HL-60/S4 treated with retinoic acid at 250 ng/mL for 4 days and 3 days (cell line): ENCODE results near the gene GPR176.

Experiments
- in situ Hi-C: fragments of 300-500 bp; cut with MboI; formaldehyde crosslinking; loops from 2 replicates; pipeline ENCODE4 v1.7.0; 2022; ENCODE audit warnings: low sequenced_read_pairs

Gene GPR176

DNA sequence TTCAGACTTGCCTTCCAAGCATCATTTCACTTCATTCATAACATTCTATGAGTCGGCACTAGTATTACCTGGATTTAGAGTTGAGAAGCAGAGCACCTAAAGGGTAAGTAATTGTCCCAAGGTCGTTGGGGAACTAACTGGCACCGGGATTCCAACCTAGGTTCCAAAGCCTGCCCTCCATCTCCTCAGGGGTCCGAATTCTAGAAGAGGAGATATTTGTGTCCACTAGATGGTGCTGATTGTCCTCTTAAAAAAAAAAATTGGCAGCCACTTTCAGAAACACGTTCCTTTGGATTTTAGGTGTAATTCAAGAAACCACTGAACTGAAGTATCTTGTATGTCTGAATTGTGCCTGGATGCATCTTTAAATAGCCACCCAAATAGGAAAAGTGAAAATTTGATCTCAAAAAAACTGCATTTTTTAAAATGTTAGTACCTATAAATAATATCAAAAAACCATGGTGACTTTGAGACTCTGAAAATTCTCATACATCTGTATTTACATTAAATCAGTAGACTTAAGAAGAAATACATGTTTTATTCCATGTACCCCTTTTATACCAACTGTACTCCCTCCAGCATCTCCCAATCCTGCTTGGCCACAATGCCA is 133.5 kb downstream of the GPR176 start:
- in situ Hi-C loops: loop anchor here (25.0 kb wide), 1 partner anchor 226 kb away; no protein-coding TSS in a partner anchor

DNA sequence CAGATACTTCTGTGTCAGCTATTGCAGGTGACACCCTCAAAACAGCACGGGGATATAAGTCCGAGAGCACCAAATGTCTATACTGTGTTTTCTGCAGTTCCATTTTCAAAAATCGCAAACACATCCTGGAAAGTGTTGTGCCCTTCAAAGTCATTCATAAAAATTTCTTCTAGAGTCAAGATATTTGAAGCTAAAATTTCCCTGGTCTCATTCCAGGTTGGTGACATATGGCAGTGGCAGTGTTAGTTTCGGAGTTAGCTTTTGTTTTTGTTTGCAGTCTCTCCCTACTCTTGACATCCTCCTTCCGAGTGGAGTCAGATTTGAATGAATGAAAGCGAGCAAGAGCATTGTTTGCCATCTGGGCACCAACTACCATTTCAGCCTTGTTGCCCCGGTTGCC is 134.2 kb downstream of the GPR176 start:
- in situ Hi-C loops: loop anchor here (25.0 kb wide), 1 partner anchor 226 kb away; no protein-coding TSS in a partner anchor

DNA sequence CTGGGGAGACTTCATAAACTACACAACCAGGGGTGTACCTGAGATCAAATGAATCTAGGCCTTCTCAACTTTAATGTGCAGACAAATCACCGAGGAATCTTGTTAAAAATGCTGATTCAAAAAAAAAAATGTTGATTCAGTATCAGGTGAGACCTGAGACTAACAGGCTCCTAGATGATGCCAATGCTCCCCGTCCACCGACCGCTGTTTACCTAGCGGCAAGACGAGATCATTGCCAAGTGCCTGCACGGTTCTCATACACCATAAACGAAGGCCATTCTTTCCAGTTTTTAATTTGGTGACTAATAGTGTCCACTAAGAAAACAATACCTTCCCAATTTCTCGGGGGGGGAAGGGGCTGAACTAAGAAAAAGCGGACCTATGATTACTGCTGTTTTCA is 134.9 kb downstream of the GPR176 start:
- in situ Hi-C loops: loop anchor here (25.0 kb wide), 1 partner anchor 227 kb away; no protein-coding TSS in a partner anchor

DNA sequence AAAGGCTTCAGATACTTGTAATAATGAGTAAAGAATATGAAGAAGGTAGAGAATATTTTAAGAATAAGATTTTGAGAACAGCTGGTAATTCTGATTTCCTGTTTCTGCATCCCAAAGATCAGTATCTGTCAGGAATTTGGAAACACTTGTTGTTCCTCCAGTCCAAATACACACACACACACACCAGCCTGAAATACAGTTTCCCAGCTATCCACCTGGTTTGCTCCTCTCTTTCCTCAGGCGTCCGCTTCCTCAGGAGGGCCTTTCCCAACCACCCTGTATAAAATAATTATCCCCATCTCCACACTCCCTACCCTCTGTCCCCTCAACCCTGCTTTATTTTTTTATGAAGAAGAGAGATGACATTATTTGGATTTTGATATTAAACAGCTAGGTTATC is 135.4 kb downstream of the GPR176 start:
- in situ Hi-C loops: loop anchor here (25.0 kb wide), 1 partner anchor 228 kb away; no protein-coding TSS in a partner anchor

DNA sequence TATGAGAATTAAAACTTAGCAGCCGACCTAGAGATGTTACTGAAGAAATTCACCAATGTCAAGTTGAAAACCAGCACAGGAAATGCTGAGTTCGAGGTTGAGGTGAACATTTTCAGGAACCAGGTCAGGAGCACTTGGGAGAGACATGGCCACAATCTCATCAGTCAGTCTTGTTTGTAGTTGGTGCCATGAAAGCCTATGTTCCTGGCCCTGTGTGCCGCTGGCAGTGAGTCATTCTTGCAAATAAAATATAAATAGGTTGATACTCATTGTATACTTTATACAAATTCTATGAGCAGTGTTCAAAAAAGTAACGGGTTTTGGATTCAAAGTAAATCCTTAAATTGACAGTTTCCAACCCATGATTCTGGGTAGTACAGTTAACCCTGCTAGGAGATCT is 135.9 kb downstream of the GPR176 start:
- in situ Hi-C loops: loop anchor here (25.0 kb wide), 1 partner anchor 228 kb away; no protein-coding TSS in a partner anchor

DNA sequence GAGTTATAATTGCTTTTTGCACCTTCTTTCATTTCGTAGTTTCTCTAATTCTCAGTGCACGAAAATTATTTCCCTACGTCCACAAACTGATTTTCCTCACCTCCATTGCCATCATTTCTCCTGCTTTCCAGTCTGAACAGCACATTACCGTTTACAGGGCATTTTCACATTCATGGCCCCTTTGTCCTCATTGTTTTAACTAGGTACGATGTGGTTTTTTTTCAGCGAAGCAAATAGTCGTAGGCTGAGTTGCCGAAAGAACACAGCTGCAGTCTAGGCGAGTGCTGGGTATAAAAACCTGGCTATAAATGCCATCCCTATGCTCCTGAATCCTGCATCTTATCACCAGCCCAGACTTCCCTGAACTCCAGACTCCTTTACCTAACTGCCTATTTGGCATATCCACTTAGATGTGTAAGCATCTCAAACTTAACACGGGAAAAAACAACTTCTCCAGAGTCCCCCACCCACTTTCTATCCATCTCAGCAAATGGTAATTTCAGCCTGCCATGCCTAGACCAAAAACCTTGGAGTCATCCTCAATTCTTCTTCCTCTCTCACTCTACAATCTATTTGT is 136.7 kb downstream of the GPR176 start:
- in situ Hi-C loops: loop anchor here (25.0 kb wide), 1 partner anchor 229 kb away; no protein-coding TSS in a partner anchor

DNA sequence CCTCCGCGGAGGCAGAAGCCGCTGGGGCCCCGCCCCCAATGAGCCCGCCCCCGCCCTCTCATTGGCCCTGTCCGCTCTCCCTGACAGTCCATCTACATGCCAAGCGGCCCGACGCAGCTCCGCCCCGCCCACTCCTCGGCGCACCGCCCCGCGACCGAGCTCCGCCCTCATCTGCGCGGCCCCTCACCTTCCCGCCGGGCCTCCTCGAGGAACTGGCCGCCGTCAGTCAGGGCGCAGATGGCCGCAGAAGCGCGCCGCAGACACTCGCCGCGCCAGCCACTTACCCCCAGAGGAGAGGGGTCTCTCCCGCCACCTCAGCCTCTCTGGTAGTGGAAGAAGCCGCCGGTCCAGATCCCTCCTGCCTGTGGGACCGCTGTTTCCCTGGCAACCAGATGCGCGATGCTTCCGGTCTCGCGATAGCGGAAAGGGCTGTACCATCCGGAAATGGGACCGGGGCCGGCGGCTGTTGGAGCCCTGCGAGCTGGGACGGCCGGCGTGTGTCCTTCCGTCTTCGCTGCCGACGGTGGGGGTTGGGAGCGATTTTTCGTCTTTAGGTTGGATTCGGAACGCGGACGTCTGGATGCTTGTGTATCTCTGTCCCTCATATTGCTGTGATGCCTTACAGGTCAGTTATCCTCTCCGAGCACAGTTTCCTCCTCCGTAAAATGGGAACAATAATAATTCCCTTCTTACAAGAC is 137.5 kb downstream of the GPR176 start, which contains the start of gene FSIP1:
Gene FSIP1, minus strand, starts transcription at position 401 of the 698 bp plus-strand sequence. CDS start 6,317 bp downstream, outside the sequence.
- in situ Hi-C loops: loop anchor here (25.0 kb wide), 1 partner anchor 230 kb away; no protein-coding TSS in a partner anchor

DNA sequence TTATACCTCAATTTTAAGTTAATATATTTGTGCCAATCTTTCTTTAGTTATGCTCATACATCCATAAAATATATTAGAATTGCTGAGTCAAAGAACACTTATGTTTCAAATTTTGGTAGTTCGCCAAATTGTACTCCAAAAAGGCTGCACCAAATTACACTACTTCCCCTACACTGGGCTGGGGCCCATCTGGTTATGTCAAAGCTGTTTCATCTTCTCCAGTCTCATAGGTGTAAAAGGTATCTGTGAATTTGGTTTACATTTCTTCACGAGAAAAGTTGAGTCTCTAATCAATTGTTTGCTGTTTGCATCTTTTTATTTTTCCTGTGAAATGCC is 138.1 kb downstream of the GPR176 start:
- in situ Hi-C loops: loop anchor here (25.0 kb wide), 1 partner anchor 230 kb away; no protein-coding TSS in a partner anchor

DNA sequence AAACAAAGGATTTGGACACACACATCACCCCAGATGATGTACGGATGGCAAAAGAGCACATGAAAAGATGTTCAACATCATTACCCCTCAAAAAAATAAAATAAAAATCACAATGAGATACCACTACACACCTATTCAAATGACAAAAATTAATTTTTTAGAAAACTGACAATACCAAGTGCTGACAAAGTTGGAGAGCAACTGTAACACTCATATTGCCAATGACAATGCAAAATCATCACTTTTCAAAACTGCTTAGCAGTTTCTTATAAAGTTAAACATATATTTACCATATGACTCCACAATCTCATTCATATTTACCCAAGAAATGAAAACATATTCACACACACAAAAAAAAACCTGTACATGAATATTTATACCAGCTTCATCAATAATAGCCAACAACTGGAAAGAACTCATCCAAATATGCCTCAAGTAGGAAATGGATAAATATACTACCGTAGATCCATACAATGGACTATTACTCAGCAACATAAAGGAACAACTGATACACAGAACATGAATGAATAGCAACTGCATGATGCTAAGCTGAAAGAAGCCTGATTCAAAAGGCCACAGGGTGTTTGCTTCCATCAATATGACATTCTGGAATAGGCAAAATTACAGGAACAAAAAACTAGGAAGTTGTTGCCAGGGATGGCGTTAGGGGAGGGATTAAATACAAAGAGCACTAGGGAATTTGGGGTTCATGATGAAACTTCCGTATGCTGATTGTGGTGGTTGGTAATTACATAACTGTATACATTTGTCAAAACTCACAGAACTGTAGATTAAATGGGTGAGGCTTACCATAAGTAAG is 138.7 kb downstream of the GPR176 start:
- in situ Hi-C loops: loop anchor here (25.0 kb wide), 1 partner anchor 231 kb away; no protein-coding TSS in a partner anchor

DNA sequence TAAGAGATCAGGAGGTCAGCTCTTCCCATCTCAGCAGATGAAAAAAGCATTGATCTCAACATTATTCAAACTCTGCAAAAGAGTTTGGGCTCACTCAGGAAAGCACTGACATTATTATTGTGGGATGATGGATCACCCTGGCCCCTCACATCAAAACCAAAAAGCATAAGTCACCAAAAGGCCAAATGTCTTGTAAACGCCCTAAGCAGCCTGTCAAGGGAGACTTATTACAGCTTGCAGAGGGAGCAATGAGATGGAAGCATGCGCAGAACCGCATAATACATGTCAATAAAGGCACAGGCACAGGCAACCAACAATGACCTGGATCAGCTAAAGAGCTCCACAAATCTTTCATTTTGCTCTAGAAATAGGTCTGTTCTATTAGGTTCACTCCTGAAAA is 142.0 kb downstream of the GPR176 start:
- in situ Hi-C loops: loop anchor here (25.0 kb wide), 1 partner anchor 234 kb away; no protein-coding TSS in a partner anchor

DNA sequence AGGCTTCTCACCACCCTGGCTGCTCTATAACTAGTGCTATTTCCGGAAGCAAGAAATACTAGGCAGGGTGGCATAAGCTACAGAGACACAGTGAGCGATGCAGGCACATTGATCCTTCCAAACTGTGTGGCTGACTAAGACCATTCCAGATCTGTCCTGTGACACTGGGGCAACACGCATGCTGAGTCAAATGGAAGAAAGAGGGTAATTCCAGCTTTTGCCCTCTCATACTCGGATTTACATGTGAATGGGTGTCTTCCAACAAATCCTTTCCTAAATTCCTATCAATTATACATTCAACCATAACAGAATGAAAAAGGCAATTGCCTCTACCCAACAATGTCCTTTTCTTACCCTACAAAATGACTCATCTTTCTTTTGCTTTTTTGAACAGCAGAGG is 142.6 kb downstream of the GPR176 start:
- in situ Hi-C loops: loop anchor here (25.0 kb wide), 1 partner anchor 235 kb away; no protein-coding TSS in a partner anchor

DNA sequence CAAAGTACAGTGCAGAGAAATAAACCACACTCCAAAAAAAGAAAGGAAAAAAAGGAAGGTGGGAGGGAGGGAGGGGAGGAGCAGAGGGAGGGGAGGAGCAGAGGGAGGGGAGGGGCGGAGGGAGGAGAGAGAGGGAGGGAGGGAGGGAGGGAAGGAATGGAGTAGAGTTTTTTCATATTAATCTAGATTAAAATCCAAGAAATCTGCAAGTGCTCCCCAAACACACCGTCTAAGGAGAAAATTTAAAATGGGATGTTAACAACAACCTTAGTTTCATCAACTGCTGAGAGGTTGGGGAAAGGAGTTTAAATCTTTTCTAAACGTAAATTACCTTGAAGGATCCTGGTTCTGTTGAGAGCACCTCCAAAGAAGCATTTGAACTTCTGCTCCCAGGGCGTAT is 144.0 kb downstream of the GPR176 start:
- in situ Hi-C loops: loop anchor here (25.0 kb wide), 1 partner anchor 236 kb away; no protein-coding TSS in a partner anchor

DNA sequence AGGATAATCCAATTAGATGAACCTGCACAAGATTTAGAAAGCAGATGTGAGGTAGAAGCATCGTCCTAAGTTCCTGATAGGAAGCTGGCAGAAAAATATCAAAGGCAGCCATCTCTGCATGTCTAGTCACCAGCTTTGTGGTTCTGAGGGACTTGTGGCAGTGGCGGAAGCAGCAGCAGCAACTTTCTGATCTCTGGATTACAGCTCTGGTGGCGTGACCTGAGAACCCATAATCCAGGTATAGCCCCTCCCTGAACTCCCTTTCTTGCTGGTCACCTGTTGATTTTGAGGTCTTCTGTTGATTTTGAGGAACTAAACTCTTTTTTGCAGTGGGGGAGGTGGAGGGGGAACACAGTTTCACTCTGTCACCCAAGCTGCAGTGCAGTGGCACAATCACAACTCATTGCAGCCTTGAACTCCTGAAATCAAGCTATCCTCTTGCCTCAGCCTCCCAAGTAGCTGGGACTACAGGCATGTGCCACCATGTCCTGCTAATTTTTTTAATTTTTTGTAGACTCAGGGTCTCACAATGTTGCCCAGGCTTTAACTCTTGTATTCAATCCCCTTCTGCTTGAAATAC is 145.3 kb downstream of the GPR176 start:
- in situ Hi-C loops: loop anchor here (25.0 kb wide), 1 partner anchor 238 kb away; no protein-coding TSS in a partner anchor

DNA sequence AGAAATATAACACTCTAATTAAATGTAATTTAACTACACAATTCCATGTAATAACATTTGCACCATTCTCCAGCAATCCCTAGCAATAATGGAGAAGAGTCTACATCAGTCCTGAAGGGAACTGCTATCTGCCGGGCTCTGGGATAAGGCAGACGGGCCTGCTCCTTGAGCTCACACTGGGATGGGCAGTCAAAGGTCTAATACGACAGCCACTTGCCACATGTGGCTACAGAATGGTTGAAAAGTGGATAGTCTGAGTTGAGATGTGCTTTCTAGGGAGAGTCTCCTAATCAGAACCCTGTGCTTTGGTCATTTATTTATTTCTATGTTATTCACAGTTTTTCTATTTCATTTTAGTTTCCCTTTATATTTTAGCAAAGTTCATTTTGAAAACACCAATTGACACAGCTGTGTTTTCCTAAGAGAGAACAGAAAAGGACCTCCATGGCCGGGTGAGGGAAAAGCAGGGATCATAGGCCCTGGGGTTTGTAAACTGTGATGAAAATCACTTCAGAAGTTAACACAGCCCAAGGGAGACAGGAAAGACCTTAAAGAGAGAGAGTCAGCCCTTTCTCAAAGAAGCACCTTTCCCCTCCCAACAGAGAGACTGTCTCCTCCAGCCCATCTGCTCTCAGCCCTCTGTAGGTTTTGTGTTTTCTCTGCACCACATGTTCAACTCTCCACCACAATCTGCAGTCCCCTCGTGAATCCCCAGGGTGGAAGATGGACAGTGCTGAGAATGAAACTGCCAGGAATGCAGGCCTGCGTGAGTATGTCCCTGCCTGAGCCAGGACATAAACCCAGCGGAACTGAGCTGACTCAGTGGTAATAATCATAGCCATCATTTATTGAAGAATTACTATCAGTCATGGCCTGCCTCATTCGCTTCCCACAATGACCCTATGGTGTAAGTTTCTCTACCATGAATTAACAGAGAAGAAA is 149.0 kb downstream of the GPR176 start:
- in situ Hi-C loops: no loop called here

DNA sequence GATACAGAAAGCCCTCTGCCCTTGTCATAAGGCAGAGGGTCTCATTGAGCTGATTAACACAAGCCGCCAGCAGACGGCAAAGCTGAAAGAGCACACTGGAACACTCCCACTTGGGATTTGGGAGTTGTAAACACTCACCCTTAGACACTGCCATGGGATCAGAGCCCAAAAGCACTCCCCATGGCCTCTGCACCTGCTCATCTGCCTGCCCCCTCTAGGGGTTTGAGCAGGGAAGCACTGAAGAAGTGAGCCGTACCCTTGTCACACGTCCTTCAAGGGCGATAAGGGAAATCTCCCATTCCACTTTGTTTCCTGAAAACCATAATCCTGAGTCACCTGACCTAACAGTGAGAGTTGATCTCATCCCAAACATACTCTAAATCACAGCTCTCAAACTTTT is 152.1 kb downstream of the GPR176 start:
- in situ Hi-C loops: no loop called here

DNA sequence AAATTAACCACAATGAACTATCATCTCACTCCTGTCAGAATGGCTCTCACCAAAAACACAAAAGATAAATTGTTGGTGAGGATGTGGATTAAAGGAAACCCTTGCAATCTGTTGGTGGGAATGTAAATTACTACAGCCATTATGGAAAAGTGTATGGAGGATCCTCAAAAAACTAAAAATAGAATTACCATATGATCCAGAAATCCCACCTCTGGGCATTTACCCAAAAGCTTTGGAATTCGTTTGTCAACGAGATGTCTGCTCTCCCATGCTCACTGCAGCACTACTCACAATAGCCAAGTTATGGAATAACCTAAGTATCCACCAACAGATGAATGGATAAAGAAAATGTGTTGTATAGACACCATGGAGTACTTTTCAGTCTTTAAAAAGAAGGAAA is 159.1 kb downstream of the GPR176 start:
- in situ Hi-C loops: no loop called here

DNA sequence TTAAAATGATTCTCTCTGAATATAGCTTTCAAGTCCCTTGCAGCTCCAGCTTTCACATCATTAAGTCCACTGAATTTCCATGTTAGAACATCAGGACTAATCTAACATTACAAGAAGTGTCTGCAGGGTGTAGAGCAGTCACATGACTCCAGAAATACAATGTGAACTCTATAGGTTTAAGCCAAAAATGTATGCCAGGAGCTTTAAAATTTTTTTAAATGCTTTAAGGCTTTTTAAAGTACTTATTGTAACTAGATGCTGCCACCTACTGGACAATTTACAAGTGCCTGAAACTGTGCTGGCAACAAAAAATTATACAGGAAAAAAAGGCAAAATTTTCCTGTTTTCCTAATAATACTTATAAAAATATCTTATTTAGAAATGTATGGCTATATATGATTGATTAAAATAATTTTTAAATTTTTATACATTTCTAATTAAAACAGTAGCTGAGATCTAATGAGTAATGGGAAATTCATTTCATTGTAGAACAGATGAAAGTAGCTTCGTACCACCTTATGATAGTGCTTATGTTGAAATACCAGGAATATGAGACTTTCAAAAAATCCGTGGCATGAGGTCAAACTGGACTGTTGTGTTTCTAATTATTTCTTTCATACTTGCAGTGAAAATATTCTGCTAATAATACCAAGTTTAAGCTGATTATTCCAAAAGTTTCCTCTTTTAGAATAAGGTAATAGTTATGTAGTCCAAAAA is 163.1 kb downstream of the GPR176 start:
- in situ Hi-C loops: no loop called here

DNA sequence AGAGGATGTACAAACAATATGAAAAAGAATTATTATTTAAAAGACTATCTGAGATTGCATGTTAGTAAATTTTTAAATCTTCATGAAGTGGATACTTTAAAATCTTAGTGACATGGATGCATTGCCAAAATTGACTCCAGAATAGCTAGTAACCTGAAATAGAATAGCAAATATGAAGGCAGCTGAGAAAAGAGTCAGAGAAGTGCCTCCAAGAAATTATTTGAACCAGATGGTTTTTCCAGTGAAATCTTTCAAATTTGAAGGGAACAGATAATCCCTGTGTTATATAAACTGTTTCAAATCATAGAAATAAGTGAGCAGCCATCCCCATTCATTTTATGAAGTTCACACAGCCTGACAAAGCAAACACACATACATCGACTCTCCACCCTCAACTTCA is 167.1 kb downstream of the GPR176 start:
- in situ Hi-C loops: no loop called here
